ENCODE data around the gene HGFAC. TPM values are rescaled to one million over a fixed set of nuclear protein-coding genes. Genes with fewer than 3 reads are reported as not detected.
"Not testable (repeated sequence)": the region's sequence is repeated elsewhere in the genome, so short reads cannot be mapped to it uniquely, and the experiment has no call there.

The HGFAC gene
- total and polyA plus RNA-seq, 2 donors: 0.46 to 0.48 TPM

DNA sequence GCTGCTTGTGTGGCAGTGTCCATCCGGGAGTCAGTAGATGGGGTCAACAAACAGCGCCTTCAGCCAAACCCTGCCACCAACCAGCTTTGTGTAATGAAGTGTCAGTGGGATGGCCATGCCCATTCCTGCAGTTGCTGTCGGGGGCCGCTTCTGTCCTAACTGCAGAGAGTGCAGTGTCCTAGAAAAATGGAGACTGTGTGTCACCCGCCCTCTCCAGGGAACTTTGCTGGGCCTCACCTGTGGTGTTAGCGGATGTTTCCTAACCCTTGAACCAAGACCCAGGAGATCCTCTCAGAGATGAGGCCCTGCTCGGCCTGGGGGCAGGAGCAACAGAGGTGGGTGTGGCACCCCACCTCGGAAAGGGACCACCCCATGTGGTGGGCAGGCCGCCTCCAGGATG lies 35.3 kb upstream of the HGFAC start:
- Histone ChIP-seq H3K36me3 (ENCODE audit: insufficient read depth) (no peaks in the 10 kb centered on the region), H3K4me1 (ENCODE audit: insufficient read depth) (no peaks in the 10 kb centered on the region), H3K4me3 (ENCODE audit: low read depth, low read length) (no peak overlapping the region), H3K27ac (ENCODE audit: low read depth) (no peak overlapping the region)
- DNase-seq (ENCODE audit: extremely low spot score): no peak
- 96% methylated on average over 9 of the region's 9 CpGs for WGBS

DNA sequence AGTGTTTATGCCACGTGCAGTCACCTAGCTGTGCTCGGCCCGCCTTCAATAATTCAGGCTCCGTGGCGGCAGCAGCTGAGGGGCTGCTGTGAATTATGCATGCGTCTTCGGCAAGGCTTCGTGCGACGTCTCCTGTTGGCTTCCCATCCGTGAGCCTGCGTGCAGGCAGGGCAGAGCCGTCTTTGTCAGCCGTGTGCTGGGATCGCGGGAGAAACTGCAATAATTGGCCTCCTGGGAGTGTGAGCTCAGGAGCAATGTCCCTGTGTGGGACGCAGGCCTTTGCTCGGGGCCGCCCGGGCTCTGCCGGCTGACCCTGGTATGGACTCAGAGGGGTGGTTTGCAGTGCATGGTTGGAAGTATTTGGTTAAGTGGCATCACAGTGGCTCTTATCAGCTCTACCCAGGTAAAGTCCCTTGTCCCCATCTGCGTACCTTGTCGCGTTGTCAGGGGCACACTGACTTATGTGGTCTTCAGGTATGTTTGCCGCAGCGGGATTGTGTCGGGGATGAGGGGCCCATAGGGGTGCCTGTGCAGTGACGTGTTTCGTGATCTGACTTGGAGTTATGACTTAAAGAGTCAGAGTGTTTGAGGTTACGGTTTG lies 34.5 kb upstream of the HGFAC start:
- Histone ChIP-seq H3K36me3 (ENCODE audit: insufficient read depth) (no peaks in the 10 kb centered on the region), H3K4me1 (ENCODE audit: insufficient read depth) (no peaks in the 10 kb centered on the region), H3K27ac (ENCODE audit: low read depth) (no peak overlapping the region), H3K4me3 (ENCODE audit: low read depth, low read length) (no peak overlapping the region)
- WGBS: 80% methylated on average over 30 of the region's 30 CpGs
- no peak for DNase-seq (ENCODE audit: extremely low spot score)

DNA sequence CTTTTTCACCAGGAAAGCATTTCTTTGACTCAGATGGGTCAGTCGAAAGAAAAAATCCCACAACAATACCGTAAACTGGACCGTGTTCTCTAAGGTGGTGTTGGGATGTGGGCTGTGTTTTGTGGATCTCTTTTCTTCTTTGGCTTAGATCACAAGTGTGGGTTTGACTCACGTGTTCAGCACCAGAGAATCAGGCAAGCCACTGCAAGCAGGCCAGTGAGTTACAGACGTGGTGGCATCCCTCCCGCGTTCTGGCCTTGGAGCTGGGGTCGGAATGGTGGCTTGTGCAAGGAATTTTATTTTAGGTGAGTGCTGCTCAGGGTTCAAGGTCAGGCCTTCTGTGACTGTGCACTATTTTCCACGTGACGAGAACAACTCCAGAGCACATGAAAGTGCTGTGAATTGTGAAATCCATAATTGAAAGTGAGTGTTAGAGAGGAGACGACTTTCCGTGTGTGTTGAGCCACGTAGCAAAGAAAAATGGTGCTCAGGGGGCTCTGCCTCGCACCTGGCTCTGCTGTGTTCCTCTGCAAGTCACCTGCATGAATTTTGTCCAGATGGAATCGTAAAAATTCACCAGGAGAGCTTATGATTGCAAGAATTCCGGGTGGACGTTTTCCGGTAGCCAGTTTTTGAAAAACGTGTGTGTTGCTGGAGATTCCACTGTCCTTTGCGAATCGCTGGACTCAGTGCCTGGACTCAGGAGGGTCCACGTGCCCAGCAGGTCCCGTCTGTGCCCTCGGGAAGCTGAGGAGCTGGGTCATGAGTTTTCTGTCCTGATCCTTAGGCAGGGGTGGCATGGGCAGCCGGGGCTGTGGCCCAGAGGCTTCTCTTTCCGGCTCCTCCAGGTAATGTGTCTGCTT lies 33.6 kb upstream of the HGFAC start:
- no peak overlapping the region for H3K4me3 ChIP-seq (ENCODE audit: low read depth, low read length)
- 90% methylated on average over 26 of the region's 26 CpGs for WGBS
- H3K4me1 ChIP-seq (ENCODE audit: insufficient read depth): no peaks in the 10 kb centered on the region
- no peaks in the 10 kb centered on the region for H3K36me3 ChIP-seq (ENCODE audit: insufficient read depth)
- no peak for DNase-seq (ENCODE audit: extremely low spot score)
- H3K27ac ChIP-seq (ENCODE audit: low read depth): no peak overlapping the region

DNA sequence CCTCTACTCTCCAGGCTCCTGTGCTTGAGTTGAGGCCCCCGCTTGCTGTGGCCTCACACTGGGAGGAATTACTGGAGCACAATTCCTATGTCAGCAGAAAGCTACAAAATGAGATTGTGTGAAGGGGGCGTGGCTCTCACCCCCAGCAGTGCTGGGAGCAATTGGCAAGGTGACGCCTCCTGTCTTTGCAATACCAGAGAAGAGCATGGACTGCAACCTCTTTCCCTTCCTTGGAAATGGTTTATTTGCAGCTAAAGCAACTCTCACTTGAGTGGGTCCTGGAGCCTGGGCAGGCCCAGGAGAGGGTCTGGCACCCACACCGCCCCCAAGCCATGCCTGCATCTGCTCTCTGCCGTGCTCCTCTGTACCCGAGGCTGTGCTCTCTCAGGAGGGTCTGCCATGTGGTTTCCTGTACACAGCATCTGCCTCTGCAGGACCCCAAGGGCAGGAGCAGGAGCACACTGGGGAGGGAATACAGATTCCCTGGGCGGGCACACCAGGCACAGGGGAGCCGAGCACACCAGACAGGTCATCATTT lies 32.9 kb upstream of the HGFAC start:
- Histone ChIP-seq H3K36me3 (ENCODE audit: insufficient read depth) (no peaks in the 10 kb centered on the region), H3K27ac (ENCODE audit: low read depth) (no peak overlapping the region), H3K4me1 (ENCODE audit: insufficient read depth) (no peaks in the 10 kb centered on the region), H3K4me3 (ENCODE audit: low read depth, low read length) (no peak overlapping the region)
- DNase-seq (ENCODE audit: extremely low spot score): no peak
- WGBS: 90% methylated on average over 8 of the region's 8 CpGs

DNA sequence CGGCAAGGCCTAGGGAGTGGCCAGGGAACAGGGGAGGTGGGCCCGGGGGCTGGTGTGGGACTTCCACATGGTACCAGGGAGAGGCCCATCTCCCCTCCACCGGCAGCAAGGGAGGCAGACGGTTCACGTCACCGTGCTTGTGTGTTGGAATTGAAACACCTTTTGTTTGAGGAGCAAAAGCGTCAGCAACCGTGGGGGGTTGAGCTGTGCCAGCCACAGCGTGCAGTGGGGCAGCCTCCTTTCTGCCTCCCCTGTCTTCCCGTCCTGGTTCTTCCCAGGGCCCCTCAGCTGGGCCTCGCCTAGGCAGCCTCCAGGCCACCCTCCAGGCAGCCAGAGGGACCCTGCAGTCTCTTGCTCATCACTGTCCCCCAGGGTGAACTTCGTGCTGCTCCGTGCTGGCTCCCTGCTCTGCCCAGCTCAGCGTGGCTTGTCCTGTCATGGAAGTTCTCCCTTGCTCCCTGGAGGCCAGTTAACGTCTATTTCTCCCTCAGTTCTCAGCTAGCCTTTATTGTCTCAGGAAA lies 32.1 kb upstream of the HGFAC start:
- no peak overlapping the region for H3K4me3 ChIP-seq (ENCODE audit: low read depth, low read length)

DNA sequence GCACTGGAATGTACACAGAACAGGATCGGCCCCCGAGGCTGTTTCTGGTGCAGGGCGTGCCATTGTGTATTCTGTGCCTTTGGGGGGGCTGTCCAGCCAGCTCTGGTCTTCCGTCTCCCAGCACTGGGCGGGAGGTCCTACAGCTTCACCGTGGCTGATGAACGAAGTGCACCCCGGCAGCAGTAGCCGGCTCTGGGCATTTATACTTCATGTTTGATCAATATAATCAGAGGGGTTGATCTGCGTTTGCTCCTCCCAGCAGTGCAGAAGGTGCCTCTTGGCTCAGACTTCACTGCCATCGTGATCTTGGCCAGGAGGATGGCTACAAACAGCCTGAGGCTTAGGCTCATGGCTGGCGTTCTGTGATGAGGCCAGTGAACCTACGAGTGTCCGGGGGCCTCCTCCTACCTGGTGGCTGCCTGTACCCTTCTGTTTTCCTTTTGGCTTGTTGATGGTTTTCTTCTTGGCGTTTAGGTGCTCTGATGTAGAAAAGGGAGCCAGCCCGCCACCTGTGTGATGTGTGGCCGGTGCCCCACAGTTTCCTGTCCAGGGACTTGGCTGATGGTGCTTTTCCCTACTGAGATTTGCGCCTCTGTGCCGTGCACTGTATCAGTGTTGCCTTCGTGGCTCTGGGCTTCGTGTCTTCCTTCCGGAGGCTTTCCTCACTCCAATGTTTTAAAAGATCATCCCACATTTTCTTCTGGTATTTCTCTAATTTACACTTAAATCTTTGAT lies 31.2 kb upstream of the HGFAC start:
- Histone ChIP-seq H3K27ac (ENCODE audit: low read depth) (no peak overlapping the region), H3K4me3 (ENCODE audit: low read depth, low read length) (no peak overlapping the region), H3K36me3 (ENCODE audit: insufficient read depth) (no peaks in the 10 kb centered on the region), H3K4me1 (ENCODE audit: insufficient read depth) (no peaks in the 10 kb centered on the region)
- no peak for DNase-seq (ENCODE audit: extremely low spot score)
- WGBS: 91% methylated on average over 22 of the region's 22 CpGs

More for the DNA sequence above, 32.1 kb upstream of the HGFAC start:
- Histone ChIP-seq H3K36me3 (ENCODE audit: insufficient read depth) (no peaks in the 10 kb centered on the region), H3K27ac (ENCODE audit: low read depth) (no peak overlapping the region), H3K4me1 (ENCODE audit: insufficient read depth) (no peaks in the 10 kb centered on the region)
- WGBS: 81% methylated on average over 15 of the region's 15 CpGs
- DNase-seq (ENCODE audit: extremely low spot score): no peak

DNA sequence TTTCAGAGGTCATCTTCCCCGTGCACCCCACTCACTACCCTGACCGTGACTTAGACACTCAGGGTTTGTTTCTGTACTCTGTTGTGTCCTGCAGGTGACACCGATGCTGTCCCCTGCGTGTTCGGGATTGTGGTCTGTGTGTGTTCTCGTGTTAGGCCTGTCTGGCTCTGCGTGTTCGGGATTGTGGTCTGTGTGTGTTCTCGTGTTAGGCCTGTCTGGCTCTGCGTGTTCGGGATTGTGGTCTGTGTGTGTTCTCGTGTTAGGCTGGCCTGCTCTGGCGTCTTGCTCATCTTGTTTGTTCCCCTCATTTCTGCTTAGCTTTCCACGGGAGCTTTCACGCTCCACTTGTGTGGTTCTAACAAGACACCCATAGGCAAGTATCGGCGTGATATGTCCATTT lies 30.6 kb upstream of the HGFAC start:
- DNase-seq (ENCODE audit: extremely low spot score); H3K27ac ChIP-seq (ENCODE audit: low read depth); H3K36me3 ChIP-seq (ENCODE audit: insufficient read depth); H3K4me3 ChIP-seq (ENCODE audit: low read depth, low read length); H3K4me1 ChIP-seq (ENCODE audit: insufficient read depth): not testable (repeated sequence)
- WGBS: 96% methylated on average over 17 of the region's 17 CpGs

DNA sequence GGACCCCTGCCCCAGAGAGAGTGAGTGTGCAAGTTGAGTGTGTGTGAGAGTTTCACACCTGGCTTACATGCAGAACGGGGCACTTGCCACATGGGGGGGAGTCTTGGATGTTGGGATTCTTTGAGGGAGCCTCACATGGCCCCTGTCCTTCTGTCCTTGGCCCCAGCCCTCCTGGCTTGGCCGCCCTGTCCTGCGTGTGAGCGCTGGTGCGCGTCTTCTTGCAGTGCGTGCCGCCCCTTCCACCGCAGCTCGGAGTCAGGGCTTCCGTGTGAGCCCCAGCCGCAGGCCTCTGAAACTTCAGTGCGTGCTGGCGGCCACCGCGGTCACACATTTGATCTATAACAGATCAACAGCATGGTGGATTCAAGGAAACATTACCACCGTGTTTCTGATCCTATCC lies 30.1 kb upstream of the HGFAC start:
- WGBS: 95% methylated on average over 17 of the region's 17 CpGs
- Histone ChIP-seq H3K4me1 (ENCODE audit: insufficient read depth) (no peaks in the 10 kb centered on the region), H3K27ac (ENCODE audit: low read depth) (no peak overlapping the region), H3K4me3 (ENCODE audit: low read depth, low read length) (no peak overlapping the region), H3K36me3 (ENCODE audit: insufficient read depth) (no peaks in the 10 kb centered on the region)
- no peak for DNase-seq (ENCODE audit: extremely low spot score)

DNA sequence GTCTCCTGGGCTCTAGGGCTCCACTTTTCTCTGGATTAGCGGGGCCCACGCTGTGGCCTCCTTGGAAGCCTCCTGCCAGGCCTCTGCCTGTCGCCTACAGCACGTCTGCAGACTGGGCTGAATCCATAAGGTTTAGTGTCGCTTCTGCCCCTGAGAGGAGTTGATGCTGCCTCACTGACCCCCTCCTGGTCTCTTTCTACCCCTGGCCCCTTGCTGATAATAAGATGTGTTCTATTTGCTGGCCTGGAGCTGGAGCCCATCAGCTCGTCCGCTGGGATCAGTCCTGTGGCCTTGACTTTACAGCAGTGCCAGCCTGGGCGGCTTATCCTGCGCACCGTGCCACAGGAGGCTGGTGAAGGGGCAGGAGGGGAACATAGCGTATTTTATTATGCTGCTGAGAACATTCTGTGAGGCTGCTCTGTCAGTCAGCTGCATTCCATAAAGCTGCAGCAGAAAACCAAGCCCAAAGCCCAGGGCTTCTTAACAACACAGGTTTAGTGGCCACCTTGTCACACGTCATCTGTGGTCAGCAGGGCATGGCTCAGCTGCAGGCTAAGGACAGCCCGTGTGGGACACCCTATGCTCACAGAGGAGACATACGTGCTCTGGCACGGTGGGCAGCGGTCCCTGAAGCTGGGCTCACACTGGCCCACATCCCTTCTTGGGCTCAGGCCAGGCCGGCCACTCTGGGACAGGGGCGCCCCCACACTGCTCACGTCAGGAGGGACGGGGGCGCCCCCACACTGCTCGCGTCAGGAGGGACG lies 29.3 kb upstream of the HGFAC start:
- no peaks in the 10 kb centered on the region for H3K36me3 ChIP-seq (ENCODE audit: insufficient read depth)
- no peak overlapping the region for H3K4me3 ChIP-seq (ENCODE audit: low read depth, low read length)
- no peak for DNase-seq (ENCODE audit: extremely low spot score)
- H3K4me1 ChIP-seq (ENCODE audit: insufficient read depth): no peaks in the 10 kb centered on the region
- H3K27ac ChIP-seq (ENCODE audit: low read depth): no peak overlapping the region
- WGBS: 91% methylated on average over 24 of the region's 24 CpGs

DNA sequence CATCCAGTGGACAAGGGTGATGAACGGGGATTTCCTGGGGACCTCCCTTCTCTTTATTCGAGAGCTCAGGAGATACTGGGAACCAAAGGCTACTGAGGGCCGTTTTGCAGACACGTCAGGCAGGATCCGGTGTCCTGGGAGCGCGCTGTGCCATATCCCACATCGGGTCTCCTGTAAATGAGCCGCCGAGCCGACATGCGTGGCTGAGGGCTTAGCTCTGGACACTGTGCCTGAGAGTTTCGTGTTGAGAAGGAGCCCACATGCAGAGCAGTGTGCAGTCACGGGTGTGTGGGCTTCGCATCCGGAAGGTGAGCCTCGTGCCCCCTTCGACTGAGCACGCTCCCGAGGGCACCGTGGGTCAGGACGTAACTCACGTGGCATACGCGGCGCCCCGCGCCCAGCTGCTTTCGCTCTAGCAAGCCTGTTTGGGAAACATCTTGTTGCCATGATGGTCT lies 28.5 kb upstream of the HGFAC start:
- no peaks in the 10 kb centered on the region for H3K4me1 ChIP-seq (ENCODE audit: insufficient read depth)
- H3K4me3 ChIP-seq (ENCODE audit: low read depth, low read length): no peak overlapping the region
- H3K36me3 ChIP-seq (ENCODE audit: insufficient read depth): no peaks in the 10 kb centered on the region
- DNase-seq (ENCODE audit: extremely low spot score): no peak
- WGBS: 94% methylated on average over 29 of the region's 29 CpGs
- no peak overlapping the region for H3K27ac ChIP-seq (ENCODE audit: low read depth)

DNA sequence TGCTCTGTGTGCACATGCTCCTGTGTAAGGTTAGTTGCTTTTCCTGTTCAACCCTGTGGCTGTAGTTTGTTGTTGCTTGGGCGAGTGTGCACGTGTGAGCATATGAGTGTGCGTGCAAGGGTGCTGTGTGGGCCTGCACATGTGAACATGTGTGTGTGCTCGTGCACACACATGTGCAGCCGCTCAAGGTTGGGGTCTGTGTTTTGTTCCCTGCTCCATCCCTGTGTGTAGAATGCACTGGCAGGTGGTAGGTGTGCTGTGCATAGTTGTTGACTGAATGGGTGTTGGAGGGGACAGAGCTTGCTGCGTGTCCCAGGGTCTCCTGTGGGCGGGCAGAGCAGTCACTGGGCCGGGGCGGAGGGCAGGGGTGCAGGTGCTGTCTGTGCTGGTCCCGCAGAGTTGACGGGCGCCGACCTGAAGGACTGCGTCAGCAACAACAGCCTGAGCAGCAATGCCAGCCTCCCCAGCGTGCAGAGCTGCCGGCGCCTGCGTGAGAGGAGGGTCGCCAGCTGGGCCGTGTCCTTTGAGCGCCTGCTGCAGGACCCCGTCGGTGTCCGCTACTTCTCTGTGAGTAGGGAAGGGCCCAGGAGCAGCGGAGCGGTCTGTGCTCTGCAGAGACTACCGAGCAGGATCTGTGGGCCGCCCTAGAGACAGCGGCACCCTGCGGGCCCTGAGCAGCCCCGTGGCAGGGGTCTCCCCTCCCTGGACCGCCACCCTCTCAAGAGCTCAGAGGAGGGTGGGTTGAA lies 27.9 kb upstream of the HGFAC start:
- no peak overlapping the region for H3K27ac ChIP-seq (ENCODE audit: low read depth)
- H3K4me3 ChIP-seq (ENCODE audit: low read depth, low read length): no peak overlapping the region
- no peak for DNase-seq (ENCODE audit: extremely low spot score)
- H3K4me1 ChIP-seq (ENCODE audit: insufficient read depth): no peaks in the 10 kb centered on the region
- 86% methylated on average over 32 of the region's 32 CpGs for WGBS
- H3K36me3 ChIP-seq (ENCODE audit: insufficient read depth): peaks cover 3% of the 10 kb centered on the region

DNA sequence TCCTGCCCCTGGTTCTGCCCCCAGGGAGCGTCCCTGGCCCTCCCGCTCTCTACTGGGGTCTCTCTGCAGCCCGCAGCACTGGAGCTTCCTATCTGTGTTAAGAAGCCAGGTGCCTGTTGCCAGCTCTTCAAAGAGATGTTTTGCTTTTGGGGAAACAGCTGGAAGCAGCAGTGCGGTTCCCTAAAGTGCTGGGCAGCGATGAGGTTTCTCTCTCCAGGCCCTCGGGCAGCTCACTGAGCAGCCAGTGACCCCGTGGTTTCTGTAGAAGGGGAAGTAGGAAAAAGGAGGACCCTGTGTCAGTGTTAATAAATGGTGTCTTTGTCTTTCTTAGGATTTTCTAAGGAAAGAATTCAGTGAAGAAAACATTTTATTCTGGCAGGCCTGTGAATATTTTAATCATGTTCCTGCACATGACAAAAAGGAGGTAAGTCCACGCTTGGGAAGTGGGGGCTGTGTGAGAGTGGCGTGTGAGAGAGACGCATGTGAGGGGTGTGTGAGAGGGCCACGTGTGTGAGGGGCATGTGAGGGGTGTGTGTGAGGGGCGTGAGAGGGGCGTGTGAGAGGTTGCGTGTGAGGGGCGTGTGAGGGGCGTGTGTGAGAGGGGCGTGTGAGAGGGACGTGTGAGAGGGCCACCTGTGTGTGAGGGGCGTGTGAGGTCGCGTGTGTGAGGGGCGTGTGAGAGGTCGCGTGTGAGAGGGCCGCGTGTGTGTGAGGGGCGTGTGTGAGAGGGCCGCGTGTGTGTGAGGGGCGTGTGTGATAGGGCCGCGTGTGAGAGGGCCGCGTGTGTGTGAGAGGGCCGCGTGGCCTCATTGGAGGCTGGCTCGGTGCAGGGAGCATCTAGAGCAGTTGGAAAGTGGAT lies 27.1 kb upstream of the HGFAC start:
- no peak overlapping the region for H3K4me3 ChIP-seq (ENCODE audit: low read depth, low read length)
- H3K27ac ChIP-seq (ENCODE audit: low read depth): no peak overlapping the region
- peaks cover 3% of the 10 kb centered on the region for H3K36me3 ChIP-seq (ENCODE audit: insufficient read depth)
- WGBS: 85% methylated on average over 37 of the region's 37 CpGs
- DNase-seq (ENCODE audit: extremely low spot score): no peak
- H3K4me1 ChIP-seq (ENCODE audit: insufficient read depth): no peaks in the 10 kb centered on the region

All from urinary bladder (tissue), 4 donors.